ENCODE measurements around the gene RPTOR. TPM values are rescaled to one million over a fixed set of nuclear protein-coding genes. Genes with fewer than 3 reads are reported as not detected.

RPTOR gene
- total RNA-seq, 1 experiment from 2014 or later = 27.0 TPM

- H3K27ac ChIP-seq = no peak overlapping the region
- H3K36me3 ChIP-seq = peaks cover 54% of the 10 kb centered on the region
- H3K4me1 ChIP-seq (replicated peaks) = peaks cover 23% of the 10 kb centered on the region
- H3K4me3 ChIP-seq = no peak overlapping the region
- H3K9me3 ChIP-seq (replicated peaks) = no peaks in the 10 kb centered on the region
- no peaks in the 10 kb centered on the region for H3K27me3 ChIP-seq (replicated peaks)
- no peak for DNase-seq (ENCODE audit: low read depth in 1 of 2, low spot score in 2 of 2)
These were observed 349.2 kb downstream of the RPTOR start for GRCh38 chr17:80893604-80894438.

GRCh38 chr17:80894439-80894721, 349.7 kb downstream of the RPTOR start:
- no peak overlapping the region for H3K4me3 ChIP-seq
- peaks cover 23% of the 10 kb centered on the region for H3K4me1 ChIP-seq (replicated peaks)
- no peak overlapping the region for H3K27ac ChIP-seq
- DNase-seq (ENCODE audit: low read depth in 1 of 2, low spot score in 2 of 2) = no peak
- no peaks in the 10 kb centered on the region for H3K27me3 ChIP-seq (replicated peaks)
- H3K36me3 ChIP-seq = peaks cover 54% of the 10 kb centered on the region
- no peaks in the 10 kb centered on the region for H3K9me3 ChIP-seq (replicated peaks)

- Histone ChIP-seq H3K27ac (no peak overlapping the region), H3K9me3 (replicated peaks) (no peaks in the 10 kb centered on the region), H3K4me3 (no peak overlapping the region), H3K36me3 (peaks cover 58% of the 10 kb centered on the region), H3K27me3 (replicated peaks) (no peaks in the 10 kb centered on the region), H3K4me1 (replicated peaks) (peaks cover 23% of the 10 kb centered on the region)
- DNase-seq (ENCODE audit: low read depth in 1 of 2, low spot score in 2 of 2) = no peak
These were observed 350.1 kb downstream of the RPTOR start for GRCh38 chr17:80894726-80895125.

GRCh38 chr17:80895366-80895765, 350.7 kb downstream of the RPTOR start:
- no peak overlapping the region for H3K4me3 ChIP-seq
- DNase-seq (ENCODE audit: low read depth in 1 of 2, low spot score in 2 of 2) = no peak
- no peaks in the 10 kb centered on the region for H3K9me3 ChIP-seq (replicated peaks)
- H3K36me3 ChIP-seq = peaks cover 62% of the 10 kb centered on the region
- H3K4me1 ChIP-seq (replicated peaks) = peaks cover 22% of the 10 kb centered on the region
- H3K27ac ChIP-seq = no peak overlapping the region
- H3K27me3 ChIP-seq (replicated peaks) = no peaks in the 10 kb centered on the region

GRCh38 chr17:80898716-80899115, 354.1 kb downstream of the RPTOR start:
- Histone ChIP-seq H3K27ac (no peak overlapping the region), H3K4me1 (replicated peaks) (no peaks in the 10 kb centered on the region), H3K4me3 (no peak overlapping the region), H3K9me3 (replicated peaks) (no peaks in the 10 kb centered on the region), H3K27me3 (replicated peaks) (no peaks in the 10 kb centered on the region), H3K36me3 (peaks cover 70% of the 10 kb centered on the region)
- DNase-seq (ENCODE audit: low read depth in 1 of 2, low spot score in 2 of 2) = no peak

GRCh38 chr17:80899402-80900268, 355.0 kb downstream of the RPTOR start:
- Histone ChIP-seq H3K4me1 (replicated peaks) (no peaks in the 10 kb centered on the region), H3K27ac (no peak overlapping the region), H3K27me3 (replicated peaks) (no peaks in the 10 kb centered on the region), H3K9me3 (replicated peaks) (no peaks in the 10 kb centered on the region), H3K36me3 (peaks cover 68% of the 10 kb centered on the region), H3K4me3 (no peak overlapping the region)
- no peak for DNase-seq (ENCODE audit: low read depth in 1 of 2, low spot score in 2 of 2)

GRCh38 chr17:80901319-80901718, 356.7 kb downstream of the RPTOR start:
- H3K27ac ChIP-seq = no peak overlapping the region
- no peaks in the 10 kb centered on the region for H3K4me1 ChIP-seq (replicated peaks)
- no peaks in the 10 kb centered on the region for H3K27me3 ChIP-seq (replicated peaks)
- no peaks in the 10 kb centered on the region for H3K9me3 ChIP-seq (replicated peaks)
- DNase-seq (ENCODE audit: low read depth in 1 of 2, low spot score in 2 of 2) = no peak
- H3K36me3 ChIP-seq = peaks cover 54% of the 10 kb centered on the region
- H3K4me3 ChIP-seq = no peak overlapping the region

- Histone ChIP-seq H3K36me3 (peaks cover 57% of the 10 kb centered on the region), H3K4me3 (no peak overlapping the region), H3K4me1 (replicated peaks) (no peaks in the 10 kb centered on the region), H3K9me3 (replicated peaks) (no peaks in the 10 kb centered on the region), H3K27me3 (replicated peaks) (no peaks in the 10 kb centered on the region), H3K27ac (no peak overlapping the region)
- DNase-seq (ENCODE audit: low read depth in 1 of 2, low spot score in 2 of 2) = no peak
These were observed 357.7 kb downstream of the RPTOR start for GRCh38 chr17:80902197-80902962.

GRCh38 chr17:80902963-80903611, 358.4 kb downstream of the RPTOR start:
- no peaks in the 10 kb centered on the region for H3K27me3 ChIP-seq (replicated peaks)
- DNase-seq (ENCODE audit: low read depth in 1 of 2, low spot score in 2 of 2) = no peak
- H3K4me1 ChIP-seq (replicated peaks) = no peaks in the 10 kb centered on the region
- H3K27ac ChIP-seq = no peak overlapping the region
- peaks cover 64% of the 10 kb centered on the region for H3K36me3 ChIP-seq
- H3K4me3 ChIP-seq = no peak overlapping the region
- no peaks in the 10 kb centered on the region for H3K9me3 ChIP-seq (replicated peaks)

- Histone ChIP-seq H3K9me3 (replicated peaks) (no peaks in the 10 kb centered on the region), H3K27me3 (replicated peaks) (no peaks in the 10 kb centered on the region), H3K27ac (no peak overlapping the region), H3K4me3 (no peak overlapping the region), H3K4me1 (replicated peaks) (no peaks in the 10 kb centered on the region), H3K36me3 (peaks cover 65% of the 10 kb centered on the region)
- no peak for DNase-seq (ENCODE audit: low read depth in 1 of 2, low spot score in 2 of 2)
These were observed 359.6 kb downstream of the RPTOR start for GRCh38 chr17:80904036-80904753.

GRCh38 chr17:80905586-80906230, 361.1 kb downstream of the RPTOR start:
- no peaks in the 10 kb centered on the region for H3K4me1 ChIP-seq (replicated peaks)
- H3K27ac ChIP-seq = no peak overlapping the region
- peaks cover 59% of the 10 kb centered on the region for H3K36me3 ChIP-seq
- H3K4me3 ChIP-seq = no peak overlapping the region
- no peaks in the 10 kb centered on the region for H3K9me3 ChIP-seq (replicated peaks)
- no peaks in the 10 kb centered on the region for H3K27me3 ChIP-seq (replicated peaks)
- DNase-seq (ENCODE audit: low read depth in 1 of 2, low spot score in 2 of 2) = no peak

GRCh38 chr17:80906364-80907259, 362.0 kb downstream of the RPTOR start:
- Histone ChIP-seq H3K9me3 (replicated peaks) (no peaks in the 10 kb centered on the region), H3K4me1 (replicated peaks) (no peaks in the 10 kb centered on the region), H3K36me3 (peaks cover 61% of the 10 kb centered on the region), H3K27ac (no peak overlapping the region), H3K4me3 (no peak overlapping the region), H3K27me3 (replicated peaks) (no peaks in the 10 kb centered on the region)
- DNase-seq (ENCODE audit: low read depth in 1 of 2, low spot score in 2 of 2) = no peak

Data from SJSA1 (cell line).